ENCODE measurements around the gene RTTN. TPM values are rescaled to one million over a fixed set of nuclear protein-coding genes. Genes with fewer than 3 reads are reported as not detected.
A peak's percentile ranks its signal among the peaks of the same experiment; 100 is the strongest.

RTTN gene
- polyA plus RNA-seq, 2 of the 4 experiments (the other 2 are of a cell fraction) = 8.4 to 24.6 TPM

- ChIA-PET POLR2A (no interaction called here), CTCF (no interaction called here)
- Histone ChIP-seq H3K9me3 (no peaks in the 10 kb centered on the region), H3K4me3 (no peak overlapping the region), H3K27ac (peak overlapping the region; percentile 78 to 85), H3K4me1 (peaks cover 47% of the 10 kb centered on the region), H3K4me2 (peak overlapping the region; percentile 60)
- DNase-seq (ENCODE audit: low read depth in 1 of 2, low spot score in 1 of 2) (peak; percentile 55 to 84), FAIRE-seq (peak; percentile 32), ATAC-seq (peak; percentile 98 to 100)
- 2% methylated on average over 4 of the region's 4 CpGs for whole genome bisulfite sequencing (ENCODE audit: missing lambda C conversion rate)
- peak; percentile 48 to 64; a peak in 2 of 5 replicates for TF ChIP-seq EP300 (IDR thresholded peaks at IDR 0.05)
- TF ChIP-seq ZSCAN20 (CRISPR knock-in tag; IDR thresholded peaks at IDR 0.05) = no peak
- TF ChIP-seq REST (IDR thresholded peaks at IDR 0.05) = no peak
- TF ChIP-seq, protein P1, sequence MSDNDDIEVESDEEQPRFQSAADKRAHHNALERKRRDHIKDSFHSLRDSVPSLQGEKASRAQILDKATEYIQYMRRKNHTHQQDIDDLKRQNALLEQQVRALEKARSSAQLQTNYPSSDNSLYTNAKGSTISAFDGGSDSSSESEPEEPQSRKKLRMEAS (IDR thresholded peaks at IDR 0.05) = 0 out of 2 replicates have a peak, but pooled peaks have one; percentile 25
- TF ChIP-seq FOSB (CRISPR knock-in tag; IDR thresholded peaks at IDR 0.05) = no peak
- TF ChIP-seq JUN (IDR thresholded peaks at IDR 0.05) = peak; percentile 47 to 51; a peak in 2 of 5 replicates
- TF ChIP-seq, protein P2, sequence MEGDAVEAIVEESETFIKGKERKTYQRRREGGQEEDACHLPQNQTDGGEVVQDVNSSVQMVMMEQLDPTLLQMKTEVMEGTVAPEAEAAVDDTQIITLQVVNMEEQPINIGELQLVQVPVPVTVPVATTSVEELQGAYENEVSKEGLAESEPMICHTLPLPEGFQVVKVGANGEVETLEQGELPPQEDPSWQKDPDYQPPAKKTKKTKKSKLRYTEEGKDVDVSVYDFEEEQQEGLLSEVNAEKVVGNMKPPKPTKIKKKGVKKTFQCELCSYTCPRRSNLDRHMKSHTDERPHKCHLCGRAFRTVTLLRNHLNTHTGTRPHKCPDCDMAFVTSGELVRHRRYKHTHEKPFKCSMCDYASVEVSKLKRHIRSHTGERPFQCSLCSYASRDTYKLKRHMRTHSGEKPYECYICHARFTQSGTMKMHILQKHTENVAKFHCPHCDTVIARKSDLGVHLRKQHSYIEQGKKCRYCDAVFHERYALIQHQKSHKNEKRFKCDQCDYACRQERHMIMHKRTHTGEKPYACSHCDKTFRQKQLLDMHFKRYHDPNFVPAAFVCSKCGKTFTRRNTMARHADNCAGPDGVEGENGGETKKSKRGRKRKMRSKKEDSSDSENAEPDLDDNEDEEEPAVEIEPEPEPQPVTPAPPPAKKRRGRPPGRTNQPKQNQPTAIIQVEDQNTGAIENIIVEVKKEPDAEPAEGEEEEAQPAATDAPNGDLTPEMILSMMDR (IDR thresholded peaks at IDR 0.05) = no peak
- no peak for TF ChIP-seq PBX3 (IDR thresholded peaks at IDR 0.05)
- TF ChIP-seq GATA3 (IDR thresholded peaks at IDR 0.05; ENCODE audit: borderline replicate concordance) = peak; percentile 58; the same call in 1 of the 2 replicates
- peak; percentile 91 for TF ChIP-seq JUNB (IDR thresholded peaks at IDR 0.05)
- peak; percentile 59 to 85; a peak in 3 of 4 replicates for TF ChIP-seq CEBPB (IDR thresholded peaks at IDR 0.05)
- TF ChIP-seq MAFK (IDR thresholded peaks at IDR 0.05; ENCODE audit: partially characterized antibody) = peak; percentile 52
- TF ChIP-seq FOSL2 (IDR thresholded peaks at IDR 0.05) = peak; percentile 78
- peak; percentile 89 for TF ChIP-seq FOSL2 (CRISPR knock-in tag; IDR thresholded peaks at IDR 0.05)
Measured at GRCh38 chr18:70044632-70045031, 160.9 kb downstream of the RTTN start.

DNA sequence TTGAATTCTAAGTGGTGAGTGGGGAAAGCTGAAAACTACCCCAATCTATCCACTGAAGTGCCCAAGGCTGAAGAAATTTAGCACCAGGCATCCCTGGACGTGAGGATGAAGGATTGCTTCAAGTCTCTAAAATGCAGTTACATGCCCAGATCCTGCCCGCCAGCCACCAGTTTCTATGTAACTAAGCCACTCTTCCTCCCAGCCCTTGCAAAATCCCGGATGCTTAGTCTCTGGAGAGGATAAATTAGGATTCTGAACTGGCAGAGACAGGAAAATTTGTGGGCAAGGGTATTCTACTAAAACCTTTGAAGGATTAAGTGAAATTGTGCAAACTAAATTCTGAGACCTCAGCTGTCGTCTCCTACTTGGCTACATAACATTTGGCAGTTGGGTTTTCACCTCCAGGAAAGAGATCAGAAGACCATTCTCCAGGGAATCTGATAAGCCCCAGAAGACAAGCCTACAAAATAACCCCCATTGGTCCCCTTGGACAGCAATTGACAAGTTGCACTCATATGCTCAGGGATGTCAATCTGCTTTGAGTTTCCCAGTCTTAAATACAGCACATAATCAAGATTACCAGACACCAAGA, 163.9 kb downstream of the RTTN start:
- H3K4me2 ChIP-seq = no peak overlapping the region
- no peaks in the 10 kb centered on the region for H3K9me3 ChIP-seq
- CTCF ChIA-PET = interaction anchor here (0.6 kb wide), 1 partner anchor 43 kb away, joined by 5 read pairs; no protein-coding TSS in a partner anchor
- H3K4me1 ChIP-seq = peaks cover 31% of the 10 kb centered on the region
- POLR2A ChIA-PET = no interaction called here
- peak overlapping the region in 1 of 2 experiments; percentile 43; a peak in 2 of 6 replicates for H3K27ac ChIP-seq
- ATAC-seq (no peak), FAIRE-seq (no peak), DNase-seq (ENCODE audit: low read depth in 1 of 2, low spot score in 1 of 2) (no peak)
- WGBS (ENCODE audit: missing lambda C conversion rate) = 93% methylated on average over 4 of the region's 4 CpGs
- no peak overlapping the region for H3K4me3 ChIP-seq
- TF ChIP-seq CHD4 (IDR thresholded peaks at IDR 0.05; ENCODE audit: borderline replicate concordance) = no peak
- TF ChIP-seq NPAS2 (CRISPR knock-in tag; IDR thresholded peaks at IDR 0.05; ENCODE audit: borderline replicate concordance) = no peak
- no peak for TF ChIP-seq PHF8 (IDR thresholded peaks at IDR 0.05; ENCODE audit: borderline replicate concordance, low read depth)
- TF ChIP-seq MAZ (IDR thresholded peaks at IDR 0.05; ENCODE audit: borderline replicate concordance, low read depth, low read length) = no peak
- no peak for TF ChIP-seq ATOH8 (CRISPR knock-in tag; IDR thresholded peaks at IDR 0.05; ENCODE audit: low read depth)
- no peak for TF ChIP-seq CBX8 (IDR thresholded peaks at IDR 0.05)
- no peak for TF ChIP-seq HOXA7 (CRISPR knock-in tag; IDR thresholded peaks at IDR 0.05)
- TF ChIP-seq EHF (CRISPR knock-in tag; IDR thresholded peaks at IDR 0.05) = no peak
- no peak for TF ChIP-seq HMGXB4 (CRISPR knock-in tag; IDR thresholded peaks at IDR 0.05; ENCODE audit: borderline replicate concordance)
- TF ChIP-seq BCL3 (IDR thresholded peaks at IDR 0.05) = no peak
- no peak for TF ChIP-seq CEBPB (IDR thresholded peaks at IDR 0.05)

Data from A549 (cell line).